A549 (cell line): ENCODE measurements around the gene XG. TPM values are rescaled to one million over a fixed set of nuclear protein-coding genes. Genes with fewer than 3 reads are reported as not detected.
"Not testable (repeated sequence)": the region's sequence is repeated elsewhere in the genome, so short reads cannot be mapped to it uniquely, and the experiment has no call there.

Experiments used
- ATAC-seq, 2 experiments: fragments of 200-7000 bp in 1 of 2; fragments of >200 bp in 1 of 2; cut with Nextera tagmentation in 1 of 2; cut with Tn5 transposase in 1 of 2; 3 replicates each; pipeline versions ENCODE4 v1.8.0 to v1.9.1; 2018 to 2020; ENCODE audit warnings: mild to moderate bottlenecking in 1 of 2, moderate library complexity in 1 of 2
- CTCF ChIA-PET: fragments of 300-600 bp; sonication (Branson Sonifier 250); formaldehyde crosslinking; extraction: SDS; loops from one replicate; lab custom pipeline; 2021; ENCODE audit warnings: antibody characterized with exemption, inconsistent platforms; lab: Yijun Ruan, JAX
- POLR2A ChIA-PET: fragments of 350-600 bp; formaldehyde crosslinking; extraction: SDS; loops from one replicate; lab custom pipeline; 2021; ENCODE audit warnings: antibody characterized with exemption, inconsistent platforms; lab: Yijun Ruan, JAX
- DNase-seq, 2 experiments: peaks; one replicate each; pipeline versions ENCODE4 v3.0.0 to v3.0.0-alpha.2; 2011 to 2016; ENCODE audit warnings: low read depth in 1 of 2, low spot score in 1 of 2
- FAIRE-seq: peaks from 2 replicates; lab custom pipeline; 2011; peaks lifted over from hg19 to GRCh38; lab: Jason Lieb, UNC
- H3K27ac ChIP-seq, 2 experiments: fragments of >200 bp; sonication (Bioruptor Twin); formaldehyde crosslinking; 3 replicates each; pipeline ENCODE4 v1.5.1; 2016 to 2017
- H3K4me1 ChIP-seq: fragments of >200 bp; sonication (Bioruptor Twin); formaldehyde crosslinking; 3 replicates; pipeline ENCODE4 v1.6.1; 2016
- H3K4me2 ChIP-seq: fragments of >200 bp; sonication (Bioruptor Twin); formaldehyde crosslinking; 3 replicates; pipeline ENCODE4 v1.6.1; 2016
- H3K4me3 ChIP-seq: fragments of >200 bp; sonication (Bioruptor Twin); formaldehyde crosslinking; 3 replicates; pipeline ENCODE4 v1.5.1; 2016
- H3K9me3 ChIP-seq: fragments of >200 bp; sonication (Bioruptor Twin); formaldehyde crosslinking; 3 replicates; pipeline ENCODE4 v1.6.1; 2016
- CBX2 ChIP-seq: fragments of 200-600 bp; sonication (generic); IDR thresholded peaks from 2 replicates; pipeline ENCODE4 v1.6.1; 2016; ENCODE audit warnings: low read depth, mild to moderate bottlenecking, borderline replicate concordance
- CEBPB ChIP-seq, 2 experiments: fragments of >200 bp in 1 of 2; sonication (Bioruptor Twin) in 1 of 2; formaldehyde crosslinking in 1 of 2; IDR thresholded peaks; 2 replicates each; pipeline ENCODE4 v1.6.1; 2012 to 2016
- CHD2 ChIP-seq: fragments of 150-350 bp; IDR thresholded peaks from 2 replicates; pipeline ENCODE4 v1.6.1; 2014; ENCODE audit warnings: low read length; ENCODE audit not compliant: partially characterized antibody
- CHD4 ChIP-seq: fragments of 200-600 bp; sonication (generic); IDR thresholded peaks from 2 replicates; pipeline ENCODE4 v1.6.1; 2016; ENCODE audit warnings: antibody characterized with exemption, mild to moderate bottlenecking, borderline replicate concordance
- EHF ChIP-seq: fragments of 250-450 bp; sonication (Bioruptor Pico); IDR thresholded peaks from 2 replicates; pipeline ENCODE4 v1.5.0; 2020; ENCODE audit warnings: mild to moderate bottlenecking
- ELK1 ChIP-seq: fragments of 150-350 bp; IDR thresholded peaks from 2 replicates; pipeline ENCODE4 v1.6.1; 2014; ENCODE audit warnings: low read depth, mild to moderate bottlenecking, low read length
- EP300 ChIP-seq, 2 experiments: fragments of >200 bp; sonication (Bioruptor Twin); formaldehyde crosslinking; IDR thresholded peaks; 2 replicates in 1 of 2; 3 replicates in 1 of 2; pipeline ENCODE4 v1.6.1; 2016 to 2017
- FOXS1 ChIP-seq: fragments of 250-450 bp; sonication (Bioruptor Pico); IDR thresholded peaks from 2 replicates; pipeline ENCODE4 v1.5.0; 2020; ENCODE audit warnings: mild to moderate bottlenecking, moderate library complexity
- GATA3 ChIP-seq: IDR thresholded peaks from 2 replicates; pipeline ENCODE4 v1.6.1; 2012; ENCODE audit warnings: borderline replicate concordance
- HOXB13 ChIP-seq: fragments of 250-450 bp; sonication (Bioruptor Pico); IDR thresholded peaks from 2 replicates; pipeline ENCODE4 v1.5.0; 2020; ENCODE audit warnings: low read depth, mild to moderate bottlenecking, moderate library complexity
- JUNB ChIP-seq: fragments of >200 bp; sonication (Bioruptor Twin); formaldehyde crosslinking; IDR thresholded peaks from 2 replicates; pipeline ENCODE4 v1.6.1; 2016
- KDM5A ChIP-seq: fragments of 200-600 bp; sonication (generic); IDR thresholded peaks from 2 replicates; pipeline ENCODE4 v1.6.1; 2016; ENCODE audit warnings: antibody characterized with exemption, mild to moderate bottlenecking
- MAZ ChIP-seq: fragments of 150-350 bp; IDR thresholded peaks from 2 replicates; pipeline ENCODE4 v1.6.1; 2014; ENCODE audit warnings: antibody characterized with exemption, low read depth, low read length, borderline replicate concordance
- NFE2L2 ChIP-seq: fragments of 150-350 bp; conservative IDR thresholded peaks from 2 replicates; pipeline ENCODE4 v1.6.1; 2014; ENCODE audit warnings: low read length
- NPAS2 ChIP-seq: fragments of 250-450 bp; sonication (Bioruptor Pico); IDR thresholded peaks from 2 replicates; pipeline ENCODE4 v1.8.0; 2022; ENCODE audit warnings: mild to moderate bottlenecking, moderate library complexity, borderline replicate concordance
- POLR2AphosphoS2 ChIP-seq: conservative IDR thresholded peaks from 2 replicates; pipeline ENCODE4 v1.6.1; 2012; ENCODE audit warnings: low read length, improper control_type of control experiment, inconsistent platforms
- RCOR1 ChIP-seq: fragments of 150-350 bp; IDR thresholded peaks from 2 replicates; pipeline ENCODE4 v1.6.1; 2014; ENCODE audit warnings: antibody characterized with exemption, low read length, low read depth
- TFCP2L1 ChIP-seq: fragments of 250-450 bp; sonication (Bioruptor Pico); IDR thresholded peaks from 2 replicates; pipeline ENCODE4 v1.5.0; 2021; ENCODE audit warnings: mild to moderate bottlenecking
- ZC3H11A ChIP-seq: fragments of 450-650 bp; IDR thresholded peaks from 2 replicates; pipeline ENCODE4 v1.6.1; 2014; ENCODE audit warnings: antibody characterized with exemption, mild to moderate bottlenecking
- ZNF302 ChIP-seq: fragments of 250-450 bp; sonication (Bioruptor Pico); IDR thresholded peaks from 2 replicates; pipeline ENCODE4 v1.9.0; 2021; ENCODE audit warnings: inconsistent platforms, mild to moderate bottlenecking, moderate library complexity
- ZSCAN20 ChIP-seq: fragments of 250-450 bp; sonication (Bioruptor Pico); IDR thresholded peaks from 2 replicates; pipeline ENCODE4 v1.8.0; 2022; ENCODE audit warnings: mild to moderate bottlenecking, moderate library complexity
- WGBS: methylation state at CpG from one replicate; pipeline ENCODE4 v1.1.6; 2017; ENCODE audit errors: missing lambda C conversion rate; 5-methylcytosine and 5-hydroxymethylcytosine counted together
- polyA plus RNA-seq, 4 experiments: library from polyadenylated mRNA; depleted of rRNA in 3 of 4; stranded (reverse); fragments of >200 nt; fragmentation: RNase III in 1 of 4; extraction: RNeasy Plus Mini Kit Qiagen cat#74134 plus additional on column Dnase treatment in 1 of 4; gene quantifications; 2 replicates in 3 of 4; 3 replicates in 1 of 4; pipeline ENCODE4 v1.2.3, GENCODE V29; 2011 to 2017
- TF ChIP-seq, protein P1 (sequence below): fragments of >200 bp; sonication (Bioruptor Twin); formaldehyde crosslinking; IDR thresholded peaks from 3 replicates; pipeline ENCODE4 v1.5.1; 2016
- TF ChIP-seq, protein P2 (sequence below): fragments of >200 bp; sonication (Bioruptor Twin); formaldehyde crosslinking; IDR thresholded peaks from 3 replicates; pipeline ENCODE4 v1.6.1; 2016

The XG gene
- polyA plus RNA-seq, 2 of the 4 experiments (the other 2 are of a cell fraction): 0.05 to 0.06 TPM

- H3K27ac ChIP-seq: no peak overlapping the region
- TF ChIP-seq, protein P1, sequence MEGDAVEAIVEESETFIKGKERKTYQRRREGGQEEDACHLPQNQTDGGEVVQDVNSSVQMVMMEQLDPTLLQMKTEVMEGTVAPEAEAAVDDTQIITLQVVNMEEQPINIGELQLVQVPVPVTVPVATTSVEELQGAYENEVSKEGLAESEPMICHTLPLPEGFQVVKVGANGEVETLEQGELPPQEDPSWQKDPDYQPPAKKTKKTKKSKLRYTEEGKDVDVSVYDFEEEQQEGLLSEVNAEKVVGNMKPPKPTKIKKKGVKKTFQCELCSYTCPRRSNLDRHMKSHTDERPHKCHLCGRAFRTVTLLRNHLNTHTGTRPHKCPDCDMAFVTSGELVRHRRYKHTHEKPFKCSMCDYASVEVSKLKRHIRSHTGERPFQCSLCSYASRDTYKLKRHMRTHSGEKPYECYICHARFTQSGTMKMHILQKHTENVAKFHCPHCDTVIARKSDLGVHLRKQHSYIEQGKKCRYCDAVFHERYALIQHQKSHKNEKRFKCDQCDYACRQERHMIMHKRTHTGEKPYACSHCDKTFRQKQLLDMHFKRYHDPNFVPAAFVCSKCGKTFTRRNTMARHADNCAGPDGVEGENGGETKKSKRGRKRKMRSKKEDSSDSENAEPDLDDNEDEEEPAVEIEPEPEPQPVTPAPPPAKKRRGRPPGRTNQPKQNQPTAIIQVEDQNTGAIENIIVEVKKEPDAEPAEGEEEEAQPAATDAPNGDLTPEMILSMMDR: no peak
- TF ChIP-seq TFCP2L1 (CRISPR knock-in tag) (no peak), MAZ (no peak), CHD4 (no peak), JUNB (no peak), CHD2 (no peak), POLR2AphosphoS2 (no peak), ZC3H11A (no peak), HOXB13 (CRISPR knock-in tag) (no peak), EHF (CRISPR knock-in tag) (no peak), CEBPB (IDR thresholded peaks at IDR 0.05) (no peak), NPAS2 (CRISPR knock-in tag) (no peak), FOXS1 (CRISPR knock-in tag) (no peak), ZSCAN20 (no peak), CBX2 (no peak), GATA3 (no peak), NFE2L2 (no peak), ZNF302 (CRISPR knock-in tag) (no peak), EP300 (IDR thresholded peaks at IDR 0.05) (no peak), KDM5A (no peak)
- no peak for ATAC-seq
- H3K4me1 ChIP-seq: no peaks in the 10 kb centered on the region
- no peak for DNase-seq
- H3K9me3 ChIP-seq: no peaks in the 10 kb centered on the region
- WGBS: 45% methylated on average over 2 of the region's 2 CpGs
- CTCF ChIA-PET: no interaction called here
- no peak overlapping the region for H3K4me3 ChIP-seq
- H3K4me2 ChIP-seq: no peak overlapping the region
- FAIRE-seq: no peak
- POLR2A ChIA-PET: no interaction called here
Observed at GRCh38 chrX:2761246-2761645, 9.4 kb downstream of the XG start.

GRCh38 chrX:2762671-2763070 is 10.8 kb downstream of the XG start:
- H3K27ac ChIP-seq, CTCF ChIA-PET, H3K4me1 ChIP-seq, H3K4me3 ChIP-seq, POLR2A ChIA-PET, ATAC-seq, H3K9me3 ChIP-seq, FAIRE-seq, H3K4me2 ChIP-seq, DNase-seq: not testable (repeated sequence)
- 56% methylated on average over 4 of the region's 4 CpGs for WGBS

DNA sequence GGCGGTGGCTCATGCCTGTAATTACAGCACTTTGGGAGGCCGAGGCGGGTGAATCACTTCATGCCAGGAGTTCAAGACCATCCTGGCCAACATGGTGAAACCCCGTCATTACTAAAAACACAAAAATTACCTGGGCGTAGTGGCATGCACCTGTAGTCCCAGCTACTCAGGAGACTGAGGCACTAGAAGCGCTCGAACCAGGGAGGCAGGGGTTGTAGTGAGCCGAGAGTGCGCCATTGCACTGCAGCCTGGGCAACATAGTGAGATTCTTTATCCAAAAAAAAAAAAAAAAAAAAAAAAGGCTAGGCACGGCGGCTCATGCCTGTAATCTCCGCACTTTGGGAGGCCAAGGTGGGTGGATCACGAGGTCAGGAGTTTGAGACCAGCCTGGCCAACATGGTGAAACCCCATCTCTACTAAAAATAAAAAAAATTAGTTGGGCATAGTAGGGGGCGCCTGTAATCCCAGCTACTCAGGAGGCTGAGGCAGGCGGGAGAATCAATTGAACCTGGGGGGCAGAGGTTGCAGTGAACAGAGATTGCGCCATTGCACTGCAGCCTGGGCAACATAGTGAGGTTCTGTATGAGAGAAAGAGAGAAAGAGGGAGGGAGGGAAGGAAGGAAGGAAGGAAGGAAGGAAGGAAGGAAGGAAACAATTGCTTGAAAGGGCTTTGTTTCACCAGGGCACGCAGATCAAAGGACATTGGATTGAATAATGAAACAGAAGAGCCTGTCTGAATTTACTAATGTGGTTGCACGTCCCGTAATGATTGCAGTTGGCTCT is 13.1 kb downstream of the XG start:
- CTCF ChIA-PET, POLR2A ChIA-PET, H3K9me3 ChIP-seq, H3K4me2 ChIP-seq, DNase-seq, ATAC-seq, FAIRE-seq, H3K27ac ChIP-seq, H3K4me3 ChIP-seq: not testable (repeated sequence)
- peaks cover 12% of the 10 kb centered on the region for H3K4me1 ChIP-seq
- 79% methylated on average over 19 of the region's 19 CpGs for WGBS

DNA sequence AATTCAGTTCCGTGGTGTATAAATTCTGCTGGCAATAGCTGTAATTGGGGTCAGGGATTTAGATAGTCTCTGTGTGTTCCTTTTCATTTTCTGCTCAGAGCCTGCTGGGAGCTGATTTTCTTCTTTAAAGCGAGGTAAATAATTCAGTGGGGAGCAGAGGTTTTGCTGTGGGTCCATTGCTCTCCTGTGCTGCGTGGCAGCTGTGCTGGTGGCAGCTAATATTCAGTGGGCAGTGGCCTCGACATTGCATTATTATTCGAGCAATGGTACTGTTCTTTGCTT is 13.7 kb downstream of the XG start:
- CTCF ChIA-PET: no interaction called here
- WGBS: 69% methylated on average over 5 of the region's 5 CpGs
- H3K27ac ChIP-seq: no peak overlapping the region
- ATAC-seq (no peak), FAIRE-seq (no peak), DNase-seq (no peak)
- peaks cover 12% of the 10 kb centered on the region for H3K4me1 ChIP-seq
- H3K9me3 ChIP-seq: no peaks in the 10 kb centered on the region
- no peak overlapping the region for H3K4me3 ChIP-seq
- POLR2A ChIA-PET: no interaction called here
- TF ChIP-seq, protein P2, sequence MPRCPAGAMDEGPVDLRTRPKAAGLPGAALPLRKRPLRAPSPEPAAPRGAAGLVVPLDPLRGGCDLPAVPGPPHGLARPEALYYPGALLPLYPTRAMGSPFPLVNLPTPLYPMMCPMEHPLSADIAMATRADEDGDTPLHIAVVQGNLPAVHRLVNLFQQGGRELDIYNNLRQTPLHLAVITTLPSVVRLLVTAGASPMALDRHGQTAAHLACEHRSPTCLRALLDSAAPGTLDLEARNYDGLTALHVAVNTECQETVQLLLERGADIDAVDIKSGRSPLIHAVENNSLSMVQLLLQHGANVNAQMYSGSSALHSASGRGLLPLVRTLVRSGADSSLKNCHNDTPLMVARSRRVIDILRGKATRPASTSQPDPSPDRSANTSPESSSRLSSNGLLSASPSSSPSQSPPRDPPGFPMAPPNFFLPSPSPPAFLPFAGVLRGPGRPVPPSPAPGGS: no peak
- TF ChIP-seq RCOR1 (no peak), ELK1 (no peak)
- H3K4me2 ChIP-seq: no peak overlapping the region
